ENCODE measurements around the gene GNAI2. TPM values are rescaled to one million over a fixed set of nuclear protein-coding genes. Genes with fewer than 3 reads are reported as not detected.

Gene GNAI2
- total RNA-seq, 1 experiment from 2014 or later: 185 TPM

DNA sequence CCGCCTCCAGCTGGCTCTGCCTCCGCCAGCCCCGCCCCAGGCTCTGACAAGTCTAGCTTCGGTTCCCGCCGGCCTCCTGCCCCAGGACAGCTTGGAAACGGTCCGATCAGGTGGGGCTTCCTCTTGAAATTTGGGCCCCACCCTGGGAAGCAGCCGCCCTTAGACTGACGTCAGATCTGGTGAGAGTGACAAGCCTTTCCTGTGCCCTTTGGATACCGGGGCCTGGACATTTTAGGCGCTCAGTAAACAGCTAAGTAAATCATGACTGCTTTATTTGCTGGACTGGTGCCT lies 63.6 kb downstream of the GNAI2 start:
- no peak for ATAC-seq
- TF ChIP-seq OVOL2 (CRISPR knock-in tag; IDR thresholded peaks at IDR 0.05; ENCODE audit: borderline replicate concordance) (no peak), MXD4 (CRISPR knock-in tag; IDR thresholded peaks at IDR 0.05; ENCODE audit: borderline replicate concordance) (no peak), TCF7 (CRISPR knock-in tag; IDR thresholded peaks at IDR 0.05; ENCODE audit: low read depth) (no peak), NR1H2 (CRISPR knock-in tag; IDR thresholded peaks at IDR 0.05) (no peak), GABPB1 (CRISPR knock-in tag; IDR thresholded peaks at IDR 0.05) (peak; percentile 33; the same call in 1 of the 2 replicates)
- TF ChIP-seq, protein P1, sequence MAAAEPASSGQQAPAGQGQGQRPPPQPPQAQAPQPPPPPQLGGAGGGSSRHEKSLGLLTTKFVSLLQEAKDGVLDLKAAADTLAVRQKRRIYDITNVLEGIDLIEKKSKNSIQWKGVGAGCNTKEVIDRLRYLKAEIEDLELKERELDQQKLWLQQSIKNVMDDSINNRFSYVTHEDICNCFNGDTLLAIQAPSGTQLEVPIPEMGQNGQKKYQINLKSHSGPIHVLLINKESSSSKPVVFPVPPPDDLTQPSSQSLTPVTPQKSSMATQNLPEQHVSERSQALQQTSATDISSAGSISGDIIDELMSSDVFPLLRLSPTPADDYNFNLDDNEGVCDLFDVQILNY (CRISPR knock-in tag; IDR thresholded peaks at IDR 0.05): no peak
- TF ChIP-seq, protein P2, sequence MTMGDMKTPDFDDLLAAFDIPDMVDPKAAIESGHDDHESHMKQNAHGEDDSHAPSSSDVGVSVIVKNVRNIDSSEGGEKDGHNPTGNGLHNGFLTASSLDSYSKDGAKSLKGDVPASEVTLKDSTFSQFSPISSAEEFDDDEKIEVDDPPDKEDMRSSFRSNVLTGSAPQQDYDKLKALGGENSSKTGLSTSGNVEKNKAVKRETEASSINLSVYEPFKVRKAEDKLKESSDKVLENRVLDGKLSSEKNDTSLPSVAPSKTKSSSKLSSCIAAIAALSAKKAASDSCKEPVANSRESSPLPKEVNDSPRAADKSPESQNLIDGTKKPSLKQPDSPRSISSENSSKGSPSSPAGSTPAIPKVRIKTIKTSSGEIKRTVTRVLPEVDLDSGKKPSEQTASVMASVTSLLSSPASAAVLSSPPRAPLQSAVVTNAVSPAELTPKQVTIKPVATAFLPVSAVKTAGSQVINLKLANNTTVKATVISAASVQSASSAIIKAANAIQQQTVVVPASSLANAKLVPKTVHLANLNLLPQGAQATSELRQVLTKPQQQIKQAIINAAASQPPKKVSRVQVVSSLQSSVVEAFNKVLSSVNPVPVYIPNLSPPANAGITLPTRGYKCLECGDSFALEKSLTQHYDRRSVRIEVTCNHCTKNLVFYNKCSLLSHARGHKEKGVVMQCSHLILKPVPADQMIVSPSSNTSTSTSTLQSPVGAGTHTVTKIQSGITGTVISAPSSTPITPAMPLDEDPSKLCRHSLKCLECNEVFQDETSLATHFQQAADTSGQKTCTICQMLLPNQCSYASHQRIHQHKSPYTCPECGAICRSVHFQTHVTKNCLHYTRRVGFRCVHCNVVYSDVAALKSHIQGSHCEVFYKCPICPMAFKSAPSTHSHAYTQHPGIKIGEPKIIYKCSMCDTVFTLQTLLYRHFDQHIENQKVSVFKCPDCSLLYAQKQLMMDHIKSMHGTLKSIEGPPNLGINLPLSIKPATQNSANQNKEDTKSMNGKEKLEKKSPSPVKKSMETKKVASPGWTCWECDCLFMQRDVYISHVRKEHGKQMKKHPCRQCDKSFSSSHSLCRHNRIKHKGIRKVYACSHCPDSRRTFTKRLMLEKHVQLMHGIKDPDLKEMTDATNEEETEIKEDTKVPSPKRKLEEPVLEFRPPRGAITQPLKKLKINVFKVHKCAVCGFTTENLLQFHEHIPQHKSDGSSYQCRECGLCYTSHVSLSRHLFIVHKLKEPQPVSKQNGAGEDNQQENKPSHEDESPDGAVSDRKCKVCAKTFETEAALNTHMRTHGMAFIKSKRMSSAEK (CRISPR knock-in tag; IDR thresholded peaks at IDR 0.05; ENCODE audit: borderline replicate concordance): no peak
- ChIA-PET POLR2A (interaction anchor here (0.5 to 1.4 kb wide), 7 partner anchors 18 to 51 kb away, joined by 3 to 8 read pairs (median 4); partner anchors contain the start of genes CYB561D2, HYAL2 and NPRL2), CTCF (interaction anchor here (0.6 to 5.9 kb wide), 20 partner anchors 15 to 312 kb away, joined by 3 to 95 read pairs (median 4); partner anchors contain the start of genes CISH and HYAL2)
- no peaks in the 10 kb centered on the region; the same call in 1 of the 2 replicates for H3K27me3 Mint-ChIP-seq (ENCODE audit: low read depth)
- 0 out of 2 replicates have a peak, but pooled peaks cover under 1% of the 10 kb centered on the region for H3K36me3 Mint-ChIP-seq
- H3K4me3 Mint-ChIP-seq: peak overlapping the region; percentile 97
- 0 out of 2 replicates have a peak, but pooled peaks cover 1% of the 10 kb centered on the region for H3K9me3 Mint-ChIP-seq
- peaks cover 22% of the 10 kb centered on the region for H3K4me1 Mint-ChIP-seq
- peak overlapping the region; percentile 82 for H3K27ac Mint-ChIP-seq
- no peak for DNase-seq (ENCODE audit: low spot score)

DNA sequence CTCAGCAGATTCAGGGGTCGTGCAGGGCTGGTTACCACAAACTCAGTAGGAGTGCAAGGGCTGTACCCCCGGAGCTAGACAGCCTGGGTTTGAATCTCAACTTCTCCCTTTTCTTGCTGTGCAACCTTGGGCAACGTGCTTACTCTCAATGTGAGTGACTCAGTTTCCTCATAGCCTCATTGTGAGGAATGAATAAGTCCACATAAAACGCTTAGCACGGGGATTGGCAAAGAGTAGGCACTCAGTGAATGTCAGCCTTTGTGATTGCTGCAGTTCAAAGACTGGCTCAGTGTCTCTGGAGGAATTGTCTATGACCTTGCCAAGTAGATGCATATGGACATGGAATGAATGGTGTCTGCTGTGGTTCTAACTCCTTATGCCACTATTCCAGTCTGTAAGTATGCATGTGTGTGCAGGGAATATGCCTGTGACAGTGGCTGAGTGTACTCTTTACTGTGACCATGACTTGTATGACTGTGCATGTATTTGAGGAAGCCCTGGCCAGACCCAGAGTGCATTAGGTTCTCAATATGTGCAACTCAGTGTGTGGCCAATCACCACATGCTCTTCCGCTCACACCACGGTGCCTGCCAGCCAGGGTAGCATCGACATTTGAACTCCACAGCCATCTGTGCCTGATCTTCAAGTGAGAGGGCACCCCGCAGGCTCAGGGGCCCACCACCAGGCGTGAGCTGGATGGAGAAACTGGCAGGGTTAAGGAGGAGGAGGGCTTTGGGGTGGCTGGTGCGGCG lies 64.1 kb downstream of the GNAI2 start:
- Mint-ChIP-seq H3K36me3 (0 out of 2 replicates have a peak, but pooled peaks cover 4% of the 10 kb centered on the region), H3K4me3 (peak overlapping the region; percentile 97), H3K27me3 (ENCODE audit: low read depth) (no peaks in the 10 kb centered on the region; the same call in 1 of the 2 replicates), H3K4me1 (peaks cover 22% of the 10 kb centered on the region), H3K27ac (peak overlapping the region; percentile 82), H3K9me3 (0 out of 2 replicates have a peak, but pooled peaks cover 5% of the 10 kb centered on the region)
- ChIA-PET POLR2A (interaction anchor here (0.8 to 1.4 kb wide), 6 partner anchors 18 to 50 kb away, joined by 3 to 8 read pairs (median 4); partner anchors contain the start of genes CYB561D2, HYAL2 and NPRL2), CTCF (interaction anchor here (0.9 to 5.9 kb wide), 20 partner anchors 15 to 312 kb away, joined by 3 to 95 read pairs (median 4); partner anchors contain the start of genes CISH and HYAL2)
- DNase-seq (ENCODE audit: low spot score) (no peak), ATAC-seq (no peak)
- TF ChIP-seq, protein P3, sequence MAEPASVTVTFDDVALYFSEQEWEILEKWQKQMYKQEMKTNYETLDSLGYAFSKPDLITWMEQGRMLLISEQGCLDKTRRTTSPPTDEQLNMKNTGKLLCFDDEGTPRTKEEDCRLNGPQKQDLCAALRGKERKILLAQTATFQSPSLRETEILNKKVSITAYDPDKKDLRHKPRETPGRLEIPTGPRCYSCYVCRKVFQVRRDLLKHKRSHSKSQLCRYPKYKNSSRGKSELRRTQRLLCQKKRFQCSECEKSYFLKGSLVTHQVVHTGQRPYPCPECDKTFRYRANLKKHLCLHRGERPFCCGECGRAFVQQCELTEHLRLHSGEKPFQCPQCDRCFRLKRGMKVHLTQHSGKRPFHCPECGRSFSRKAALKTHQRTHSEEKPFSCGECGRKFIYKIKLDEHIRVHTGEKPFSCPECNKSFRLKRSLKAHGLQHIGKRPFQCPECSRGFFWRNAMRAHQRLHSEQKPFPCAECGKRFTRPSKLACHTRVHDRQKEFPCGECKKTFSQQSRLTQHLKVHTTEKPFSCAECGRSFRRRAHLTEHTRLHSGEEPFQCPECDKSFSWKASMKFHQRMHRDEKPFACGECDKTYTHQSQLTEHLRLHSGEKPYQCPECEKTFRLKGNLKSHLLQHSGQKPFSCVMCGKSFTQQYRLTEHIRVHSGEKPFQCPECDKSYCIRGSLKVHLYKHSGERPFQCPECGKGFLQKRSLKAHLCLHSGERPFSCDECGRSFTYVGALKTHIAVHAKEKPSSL (CRISPR knock-in tag; conservative IDR thresholded peaks at IDR 0.05): no peak
- no peak for TF ChIP-seq ZNF232 (CRISPR knock-in tag; IDR thresholded peaks at IDR 0.05)
- TF ChIP-seq NR2C2 (CRISPR knock-in tag; IDR thresholded peaks at IDR 0.05): no peak
- TF ChIP-seq HMGA2 (CRISPR knock-in tag; IDR thresholded peaks at IDR 0.05): no peak
- TF ChIP-seq, protein P4, sequence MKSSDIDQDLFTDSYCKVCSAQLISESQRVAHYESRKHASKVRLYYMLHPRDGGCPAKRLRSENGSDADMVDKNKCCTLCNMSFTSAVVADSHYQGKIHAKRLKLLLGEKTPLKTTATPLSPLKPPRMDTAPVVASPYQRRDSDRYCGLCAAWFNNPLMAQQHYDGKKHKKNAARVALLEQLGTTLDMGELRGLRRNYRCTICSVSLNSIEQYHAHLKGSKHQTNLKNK (CRISPR knock-in tag; IDR thresholded peaks at IDR 0.05): no peak
- TF ChIP-seq, protein P5, sequence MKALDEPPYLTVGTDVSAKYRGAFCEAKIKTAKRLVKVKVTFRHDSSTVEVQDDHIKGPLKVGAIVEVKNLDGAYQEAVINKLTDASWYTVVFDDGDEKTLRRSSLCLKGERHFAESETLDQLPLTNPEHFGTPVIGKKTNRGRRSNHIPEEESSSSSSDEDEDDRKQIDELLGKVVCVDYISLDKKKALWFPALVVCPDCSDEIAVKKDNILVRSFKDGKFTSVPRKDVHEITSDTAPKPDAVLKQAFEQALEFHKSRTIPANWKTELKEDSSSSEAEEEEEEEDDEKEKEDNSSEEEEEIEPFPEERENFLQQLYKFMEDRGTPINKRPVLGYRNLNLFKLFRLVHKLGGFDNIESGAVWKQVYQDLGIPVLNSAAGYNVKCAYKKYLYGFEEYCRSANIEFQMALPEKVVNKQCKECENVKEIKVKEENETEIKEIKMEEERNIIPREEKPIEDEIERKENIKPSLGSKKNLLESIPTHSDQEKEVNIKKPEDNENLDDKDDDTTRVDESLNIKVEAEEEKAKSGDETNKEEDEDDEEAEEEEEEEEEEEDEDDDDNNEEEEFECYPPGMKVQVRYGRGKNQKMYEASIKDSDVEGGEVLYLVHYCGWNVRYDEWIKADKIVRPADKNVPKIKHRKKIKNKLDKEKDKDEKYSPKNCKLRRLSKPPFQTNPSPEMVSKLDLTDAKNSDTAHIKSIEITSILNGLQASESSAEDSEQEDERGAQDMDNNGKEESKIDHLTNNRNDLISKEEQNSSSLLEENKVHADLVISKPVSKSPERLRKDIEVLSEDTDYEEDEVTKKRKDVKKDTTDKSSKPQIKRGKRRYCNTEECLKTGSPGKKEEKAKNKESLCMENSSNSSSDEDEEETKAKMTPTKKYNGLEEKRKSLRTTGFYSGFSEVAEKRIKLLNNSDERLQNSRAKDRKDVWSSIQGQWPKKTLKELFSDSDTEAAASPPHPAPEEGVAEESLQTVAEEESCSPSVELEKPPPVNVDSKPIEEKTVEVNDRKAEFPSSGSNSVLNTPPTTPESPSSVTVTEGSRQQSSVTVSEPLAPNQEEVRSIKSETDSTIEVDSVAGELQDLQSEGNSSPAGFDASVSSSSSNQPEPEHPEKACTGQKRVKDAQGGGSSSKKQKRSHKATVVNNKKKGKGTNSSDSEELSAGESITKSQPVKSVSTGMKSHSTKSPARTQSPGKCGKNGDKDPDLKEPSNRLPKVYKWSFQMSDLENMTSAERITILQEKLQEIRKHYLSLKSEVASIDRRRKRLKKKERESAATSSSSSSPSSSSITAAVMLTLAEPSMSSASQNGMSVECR (CRISPR knock-in tag; IDR thresholded peaks at IDR 0.05; ENCODE audit: borderline replicate concordance): no peak
- no peak for TF ChIP-seq MXD4 (CRISPR knock-in tag; IDR thresholded peaks at IDR 0.05; ENCODE audit: borderline replicate concordance)
- TF ChIP-seq, protein P6, sequence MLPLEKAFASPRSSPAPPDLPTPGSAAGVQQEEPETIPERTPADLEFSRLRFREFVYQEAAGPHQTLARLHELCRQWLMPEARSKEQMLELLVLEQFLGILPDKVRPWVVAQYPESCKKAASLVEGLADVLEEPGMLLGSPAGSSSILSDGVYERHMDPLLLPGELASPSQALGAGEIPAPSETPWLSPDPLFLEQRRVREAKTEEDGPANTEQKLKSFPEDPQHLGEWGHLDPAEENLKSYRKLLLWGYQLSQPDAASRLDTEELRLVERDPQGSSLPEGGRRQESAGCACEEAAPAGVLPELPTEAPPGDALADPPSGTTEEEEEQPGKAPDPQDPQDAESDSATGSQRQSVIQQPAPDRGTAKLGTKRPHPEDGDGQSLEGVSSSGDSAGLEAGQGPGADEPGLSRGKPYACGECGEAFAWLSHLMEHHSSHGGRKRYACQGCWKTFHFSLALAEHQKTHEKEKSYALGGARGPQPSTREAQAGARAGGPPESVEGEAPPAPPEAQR (CRISPR knock-in tag; IDR thresholded peaks at IDR 0.05): no peak
- TF ChIP-seq, protein P7, sequence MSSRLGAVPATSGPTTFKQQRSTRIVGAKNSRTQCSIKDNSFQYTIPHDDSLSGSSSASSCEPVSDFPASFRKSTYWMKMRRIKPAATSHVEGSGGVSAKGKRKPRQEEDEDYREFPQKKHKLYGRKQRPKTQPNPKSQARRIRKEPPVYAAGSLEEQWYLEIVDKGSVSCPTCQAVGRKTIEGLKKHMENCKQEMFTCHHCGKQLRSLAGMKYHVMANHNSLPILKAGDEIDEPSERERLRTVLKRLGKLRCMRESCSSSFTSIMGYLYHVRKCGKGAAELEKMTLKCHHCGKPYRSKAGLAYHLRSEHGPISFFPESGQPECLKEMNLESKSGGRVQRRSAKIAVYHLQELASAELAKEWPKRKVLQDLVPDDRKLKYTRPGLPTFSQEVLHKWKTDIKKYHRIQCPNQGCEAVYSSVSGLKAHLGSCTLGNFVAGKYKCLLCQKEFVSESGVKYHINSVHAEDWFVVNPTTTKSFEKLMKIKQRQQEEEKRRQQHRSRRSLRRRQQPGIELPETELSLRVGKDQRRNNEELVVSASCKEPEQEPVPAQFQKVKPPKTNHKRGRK (CRISPR knock-in tag; IDR thresholded peaks at IDR 0.05; ENCODE audit: borderline replicate concordance): no peak
- TF ChIP-seq, protein P8, sequence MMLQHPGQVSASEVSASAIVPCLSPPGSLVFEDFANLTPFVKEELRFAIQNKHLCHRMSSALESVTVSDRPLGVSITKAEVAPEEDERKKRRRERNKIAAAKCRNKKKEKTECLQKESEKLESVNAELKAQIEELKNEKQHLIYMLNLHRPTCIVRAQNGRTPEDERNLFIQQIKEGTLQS (CRISPR knock-in tag; conservative IDR thresholded peaks at IDR 0.05): no peak

All from WTC11 (cell line).